ENCODE results near the gene ZNF445.
"Not testable (repeated sequence)": the region's sequence is repeated elsewhere in the genome, so short reads cannot be mapped to it uniquely, and the experiment has no call there.

Gene ZNF445

GRCh38 chr3:44476181-44476611 lies 1.3 kb downstream of the ZNF445 start:
- DNase-seq (ENCODE audit: low spot score): peak; percentile 10

GRCh38 chr3:44474886-44475285 lies 2.6 kb downstream of the ZNF445 start:
- not testable (repeated sequence) for DNase-seq (ENCODE audit: low spot score)

- no peak for DNase-seq (ENCODE audit: low spot score)
Observed at GRCh38 chr3:44470430-44470829, 7.0 kb downstream of the ZNF445 start.

- no peak for DNase-seq (ENCODE audit: low spot score)
Observed at GRCh38 chr3:44469914-44470313, 7.6 kb downstream of the ZNF445 start.

- no peak for DNase-seq (ENCODE audit: low spot score)
Observed at GRCh38 chr3:44468572-44469520, 8.6 kb downstream of the ZNF445 start.

- not testable (repeated sequence) for DNase-seq (ENCODE audit: low spot score)
Observed at GRCh38 chr3:44468099-44468537, 9.4 kb downstream of the ZNF445 start.

- DNase-seq (ENCODE audit: low spot score): no peak
Observed at GRCh38 chr3:44467241-44467640, 10.2 kb downstream of the ZNF445 start.

GRCh38 chr3:44464920-44465319 lies 12.6 kb downstream of the ZNF445 start:
- not testable (repeated sequence) for DNase-seq (ENCODE audit: low spot score)

- DNase-seq (ENCODE audit: low spot score): no peak
Observed at GRCh38 chr3:44464509-44464908, 13.0 kb downstream of the ZNF445 start.

GRCh38 chr3:44460050-44460449 lies 17.4 kb downstream of the ZNF445 start:
- not testable (repeated sequence) for DNase-seq (ENCODE audit: low spot score)

GRCh38 chr3:44455318-44455717 lies 22.2 kb downstream of the ZNF445 start:
- DNase-seq (ENCODE audit: low spot score): no peak

GRCh38 chr3:44454258-44454657 lies 23.2 kb downstream of the ZNF445 start:
- DNase-seq (ENCODE audit: low spot score): no peak

- no peak for DNase-seq (ENCODE audit: low spot score)
Observed at GRCh38 chr3:44451441-44451840, 26.0 kb downstream of the ZNF445 start.

- DNase-seq (ENCODE audit: low spot score): no peak
Observed at GRCh38 chr3:44446929-44447328, 30.5 kb downstream of the ZNF445 start.

- DNase-seq (ENCODE audit: low spot score): no peak
Observed at GRCh38 chr3:44445786-44446185, 31.7 kb downstream of the ZNF445 start.

- no peak for DNase-seq (ENCODE audit: low spot score)
Observed at GRCh38 chr3:44444896-44445691, 32.4 kb downstream of the ZNF445 start.

GRCh38 chr3:44444437-44444836 lies 33.0 kb downstream of the ZNF445 start:
- no peak for DNase-seq (ENCODE audit: low spot score)

- DNase-seq (ENCODE audit: low spot score): no peak
Observed at GRCh38 chr3:44442596-44443309, 34.7 kb downstream of the ZNF445 start.

GRCh38 chr3:44439499-44440295 lies 37.8 kb downstream of the ZNF445 start:
- peak; percentile 49 for DNase-seq (ENCODE audit: low spot score)

GRCh38 chr3:44437800-44438199 lies 39.7 kb downstream of the ZNF445 start:
- DNase-seq (ENCODE audit: low spot score): no peak

- DNase-seq (ENCODE audit: low spot score): no peak
Observed at GRCh38 chr3:44436181-44436580, 41.3 kb downstream of the ZNF445 start.

Measured in CD4-positive, alpha-beta T cell treated with Interleukin-2 at 100 ng/mL for 4 hours (primary cell).